ENCODE measurements around the gene CASQ2.

DNA sequence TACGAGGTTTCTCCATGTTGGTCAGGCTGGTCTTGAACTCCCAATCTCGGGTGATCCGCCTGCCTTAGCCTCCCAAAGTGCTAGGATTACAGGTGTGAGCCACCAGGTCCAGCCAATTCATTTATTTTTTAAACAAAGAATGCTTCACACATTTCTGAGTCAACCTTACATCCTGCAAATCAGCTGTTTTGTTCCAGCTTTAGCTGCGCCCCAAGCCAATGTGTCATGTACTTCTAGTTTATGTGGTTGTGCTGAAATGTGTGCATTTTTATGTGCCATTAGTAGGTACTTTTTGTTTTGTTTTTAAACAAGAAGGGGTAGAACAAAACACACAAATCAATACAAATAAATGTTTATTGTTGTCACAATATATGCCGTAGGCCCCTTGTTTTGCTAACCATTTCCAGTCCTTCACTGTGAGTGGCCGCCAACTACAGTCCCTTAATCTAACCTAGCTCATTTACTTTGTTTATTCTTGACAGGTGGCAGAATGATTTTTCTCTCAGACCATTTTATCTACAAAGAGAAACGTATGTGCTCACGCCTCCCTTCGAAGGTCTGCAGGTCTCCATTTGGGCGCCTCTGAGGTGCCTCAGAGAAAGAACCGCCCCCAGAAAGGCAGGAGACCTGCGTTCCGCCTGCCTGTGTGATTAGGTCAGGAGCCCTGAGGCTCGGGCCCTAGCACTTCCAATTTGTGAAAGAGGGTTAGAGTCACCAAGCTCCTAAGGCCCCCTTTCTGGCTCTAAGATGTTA, 2.8 kb upstream of the CASQ2 start:
- no peak for TF ChIP-seq POLR2A (IDR thresholded peaks at IDR 0.05)
- TF ChIP-seq, protein P1, sequence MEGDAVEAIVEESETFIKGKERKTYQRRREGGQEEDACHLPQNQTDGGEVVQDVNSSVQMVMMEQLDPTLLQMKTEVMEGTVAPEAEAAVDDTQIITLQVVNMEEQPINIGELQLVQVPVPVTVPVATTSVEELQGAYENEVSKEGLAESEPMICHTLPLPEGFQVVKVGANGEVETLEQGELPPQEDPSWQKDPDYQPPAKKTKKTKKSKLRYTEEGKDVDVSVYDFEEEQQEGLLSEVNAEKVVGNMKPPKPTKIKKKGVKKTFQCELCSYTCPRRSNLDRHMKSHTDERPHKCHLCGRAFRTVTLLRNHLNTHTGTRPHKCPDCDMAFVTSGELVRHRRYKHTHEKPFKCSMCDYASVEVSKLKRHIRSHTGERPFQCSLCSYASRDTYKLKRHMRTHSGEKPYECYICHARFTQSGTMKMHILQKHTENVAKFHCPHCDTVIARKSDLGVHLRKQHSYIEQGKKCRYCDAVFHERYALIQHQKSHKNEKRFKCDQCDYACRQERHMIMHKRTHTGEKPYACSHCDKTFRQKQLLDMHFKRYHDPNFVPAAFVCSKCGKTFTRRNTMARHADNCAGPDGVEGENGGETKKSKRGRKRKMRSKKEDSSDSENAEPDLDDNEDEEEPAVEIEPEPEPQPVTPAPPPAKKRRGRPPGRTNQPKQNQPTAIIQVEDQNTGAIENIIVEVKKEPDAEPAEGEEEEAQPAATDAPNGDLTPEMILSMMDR (IDR thresholded peaks at IDR 0.05), result no peak
